Renal pelvis (tissue), 4 donors: ENCODE data around the gene IL1RAPL1. TPM values are rescaled to one million over a fixed set of nuclear protein-coding genes. Genes with fewer than 3 reads are reported as not detected.

Source experiments
- DNase-seq: peaks from one replicate; pipeline ENCODE4 v3.0.0-alpha.2; 2013
- polyA plus RNA-seq, 3 donors: library from polyadenylated mRNA; unstranded; fragments of 120-200 nt; gene quantifications; one replicate each; pipeline ENCODE4 v1.2.1, GENCODE V29; 2013; ENCODE audit not compliant: insufficient read length in 3 of 3

The IL1RAPL1 gene
- polyA plus RNA-seq, 3 donors, result 2.0 to 2.4 (median 2.3) TPM

DNA sequence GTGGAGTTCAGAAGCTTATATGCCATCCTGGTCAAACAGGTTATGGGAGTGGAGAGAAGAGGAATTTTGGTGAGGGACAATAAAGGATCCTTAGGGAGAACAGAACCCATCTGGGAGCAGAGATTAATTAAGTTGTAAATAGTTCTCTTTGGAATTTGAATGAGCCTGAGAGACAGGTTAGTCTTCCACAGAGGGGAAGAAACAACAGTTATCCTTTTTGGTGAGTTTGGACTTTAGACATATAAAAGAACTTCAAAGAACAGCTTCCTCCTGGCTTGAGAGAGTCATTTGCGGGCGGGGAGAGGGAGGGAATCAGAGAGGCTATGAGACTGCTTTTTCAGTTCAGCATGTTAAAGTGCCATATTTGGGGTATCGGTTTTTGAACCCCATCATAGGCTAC lies 834.8 kb downstream of the IL1RAPL1 start:
- DNase-seq, result no peak

DNA sequence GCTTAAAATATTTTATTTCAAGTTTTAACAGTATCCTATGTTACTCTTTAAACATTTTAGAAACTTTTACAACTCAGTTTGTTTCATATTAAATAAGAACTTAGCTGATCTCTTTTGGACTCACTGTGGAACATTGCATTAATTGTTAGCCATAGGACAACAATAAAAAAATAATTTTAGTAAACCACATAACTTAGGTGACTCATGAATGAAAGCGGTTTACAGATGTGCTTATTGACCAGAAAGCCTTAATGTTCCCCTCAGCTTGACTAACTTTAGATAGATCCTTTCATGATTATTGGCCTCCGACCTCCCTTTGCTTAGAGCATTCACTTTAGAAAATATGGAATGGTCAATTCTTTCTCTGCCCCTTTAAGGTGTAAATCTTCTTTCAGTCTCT lies 844.6 kb downstream of the IL1RAPL1 start:
- DNase-seq, result no peak

DNA sequence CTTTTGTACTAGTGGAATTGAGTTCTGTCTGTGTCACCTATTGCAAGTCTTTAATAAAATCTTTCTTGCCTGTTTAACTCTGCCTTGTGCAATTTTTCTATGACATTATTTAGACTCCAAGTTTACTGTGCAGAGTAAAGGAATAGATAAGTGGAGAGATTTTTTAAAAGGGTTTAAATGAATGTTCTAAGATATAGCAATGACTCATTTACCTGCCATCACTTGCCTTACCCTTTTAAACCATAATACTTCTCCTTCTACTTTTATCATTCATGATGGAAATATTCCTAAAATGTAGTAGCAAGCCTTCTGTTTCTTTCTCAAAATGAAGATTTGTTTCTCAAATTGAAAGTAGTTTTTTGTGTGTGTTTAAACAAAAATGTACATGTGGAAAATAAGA lies 845.3 kb downstream of the IL1RAPL1 start:
- no peak for DNase-seq

DNA sequence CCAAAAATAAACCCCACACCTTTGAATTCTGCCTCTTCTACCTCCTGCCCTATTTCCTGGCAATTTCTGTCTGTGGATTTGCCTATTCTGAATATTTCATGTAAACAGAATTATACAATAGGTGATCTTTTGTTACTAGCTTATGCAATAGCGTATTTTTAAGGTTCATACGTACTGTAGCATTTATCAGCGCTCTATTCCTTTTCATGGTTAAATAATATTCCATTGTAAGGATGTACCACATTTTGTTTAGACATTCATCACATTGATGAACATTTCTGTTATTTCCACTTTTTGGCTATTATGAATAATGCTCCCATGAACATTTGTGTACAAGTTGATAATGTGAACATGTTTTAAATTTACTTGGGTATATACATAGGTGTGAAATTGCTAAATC lies 847.7 kb downstream of the IL1RAPL1 start:
- DNase-seq, result no peak

DNA sequence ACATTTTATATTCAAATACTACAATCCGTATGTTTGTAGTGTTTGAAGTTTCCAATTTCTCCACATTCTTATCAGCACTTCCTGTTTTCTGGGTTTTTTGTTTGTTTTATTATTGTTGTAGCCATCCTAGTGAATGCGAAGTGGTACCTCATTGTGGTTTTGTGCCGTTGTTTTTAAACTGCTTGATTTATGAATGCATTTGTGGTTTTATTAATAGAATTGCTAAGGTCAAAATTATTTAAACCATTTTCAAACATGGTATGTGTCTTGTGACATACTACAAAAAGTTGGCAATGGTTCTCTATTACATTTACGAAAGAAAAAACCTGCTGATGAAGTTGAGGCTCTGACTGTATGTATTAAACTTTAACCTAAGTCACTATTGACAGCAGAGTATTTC lies 848.1 kb downstream of the IL1RAPL1 start:
- DNase-seq, result no peak

DNA sequence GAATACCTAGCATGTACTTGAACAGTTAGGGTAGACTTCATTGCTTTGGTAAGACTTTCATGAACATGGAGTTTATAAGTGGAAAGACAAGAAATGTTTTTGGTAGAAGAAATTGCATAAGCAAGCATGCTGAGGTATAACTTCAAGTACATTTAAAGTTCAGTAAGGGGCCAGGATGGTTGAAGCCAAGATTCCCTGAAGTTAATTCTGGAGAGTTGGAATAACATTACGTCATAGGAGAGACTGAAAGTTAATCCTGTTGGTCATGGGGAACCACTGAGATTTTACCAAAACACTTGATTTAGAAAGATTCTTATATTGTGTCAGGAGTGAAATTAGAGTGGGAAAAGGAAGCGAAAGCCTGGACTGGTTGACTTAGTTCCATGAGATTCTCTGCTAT lies 860.6 kb downstream of the IL1RAPL1 start:
- DNase-seq, result no peak

DNA sequence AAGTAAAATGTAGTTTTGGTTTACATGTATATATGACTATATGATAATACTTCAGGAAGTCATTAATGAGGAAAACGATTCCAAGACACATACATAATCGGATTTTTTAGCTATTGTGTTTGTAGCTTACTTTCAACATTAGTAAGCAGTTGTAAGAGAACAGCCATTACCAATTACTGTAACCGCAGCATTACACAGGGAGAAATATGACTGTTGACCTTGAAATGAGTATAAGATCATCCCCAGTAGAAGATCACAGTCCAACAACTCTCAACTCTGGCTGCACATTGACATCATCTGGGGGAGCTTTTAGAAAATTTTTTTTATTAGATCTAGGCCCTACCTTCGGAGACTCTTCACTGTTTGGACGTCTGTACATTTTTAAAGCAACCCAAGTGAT lies 866.1 kb downstream of the IL1RAPL1 start:
- DNase-seq, result no peak

DNA sequence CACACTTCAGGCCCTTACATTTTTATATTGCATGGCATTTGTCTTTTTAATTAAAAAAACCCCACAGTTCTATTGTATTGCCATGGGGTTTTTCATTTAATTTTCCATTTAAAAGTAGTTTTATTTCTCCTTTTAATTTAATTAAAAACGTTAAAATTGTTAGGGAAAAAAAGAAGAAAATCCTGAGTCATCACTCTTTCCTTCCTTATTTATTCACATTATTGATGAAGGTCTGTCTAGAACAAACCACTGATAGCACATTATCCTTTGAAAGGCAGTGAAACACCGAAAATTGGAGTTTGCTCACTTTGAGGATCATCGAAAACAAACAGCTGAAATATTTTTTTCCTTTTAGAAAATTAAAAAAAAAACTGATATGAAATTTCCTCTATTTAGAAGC lies 868.5 kb downstream of the IL1RAPL1 start:
- no peak for DNase-seq

DNA sequence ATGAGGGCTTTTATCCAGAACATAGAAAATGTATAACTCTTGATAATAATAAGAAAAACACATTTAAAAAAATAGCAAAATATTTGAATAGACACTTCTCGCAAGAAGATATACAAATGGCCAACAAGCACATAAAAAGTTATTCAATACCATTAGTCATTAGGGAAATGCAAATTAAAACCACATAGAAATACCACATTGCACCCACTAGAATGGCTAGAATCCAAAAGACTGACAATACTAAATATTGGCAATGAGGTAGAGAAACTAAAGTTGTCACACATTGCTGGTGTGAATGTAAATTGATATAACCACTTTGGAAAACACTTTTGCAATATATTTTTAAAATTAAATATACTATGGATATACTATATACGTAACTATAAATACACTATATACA lies 873.8 kb downstream of the IL1RAPL1 start:
- no peak for DNase-seq

DNA sequence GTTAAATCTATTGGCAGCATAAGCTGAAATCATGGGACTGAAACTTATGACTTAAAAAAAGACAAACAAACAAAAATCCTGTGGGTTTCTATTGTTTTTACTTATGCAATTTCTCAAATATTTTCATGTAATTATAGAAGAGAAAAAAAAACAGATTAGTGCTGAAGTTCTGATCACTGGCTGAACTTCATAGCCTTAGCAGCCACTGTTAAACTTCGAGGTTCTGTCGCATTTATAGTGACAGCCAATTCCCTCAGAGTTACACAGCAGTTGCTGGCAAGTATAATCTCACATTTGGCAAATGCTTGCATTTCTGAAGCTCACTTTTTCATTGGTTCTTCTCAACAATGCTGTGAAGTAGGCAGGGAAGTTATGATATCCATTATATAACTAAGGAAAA lies 879.2 kb downstream of the IL1RAPL1 start:
- DNase-seq, result no peak

DNA sequence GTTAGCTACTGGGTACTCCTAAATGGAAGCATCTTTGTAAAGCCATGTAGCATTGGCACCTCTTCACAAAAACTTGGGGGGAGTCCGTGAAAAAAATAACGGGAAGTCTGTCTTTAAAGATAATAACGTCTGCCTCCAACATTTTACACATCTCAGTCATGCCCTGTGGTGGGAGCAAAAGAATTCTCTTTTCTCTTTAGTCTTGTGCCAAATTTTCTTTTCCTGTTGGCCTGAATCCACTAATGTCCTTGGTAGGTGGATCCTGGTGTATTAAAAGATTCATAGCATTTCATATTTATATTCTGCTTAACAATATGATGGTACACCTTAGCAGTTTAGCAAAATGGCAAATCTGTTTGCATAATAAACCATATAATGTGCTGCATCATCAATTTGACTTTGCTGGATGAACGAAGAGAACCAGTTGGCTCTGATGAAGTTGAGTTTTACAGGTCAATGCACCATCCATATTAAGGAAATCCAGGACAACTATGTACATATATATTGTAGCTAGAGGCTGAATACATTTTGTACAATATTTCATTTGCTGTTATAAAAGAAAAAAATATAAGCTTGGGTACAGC lies 881.8 kb downstream of the IL1RAPL1 start:
- no peak for DNase-seq

DNA sequence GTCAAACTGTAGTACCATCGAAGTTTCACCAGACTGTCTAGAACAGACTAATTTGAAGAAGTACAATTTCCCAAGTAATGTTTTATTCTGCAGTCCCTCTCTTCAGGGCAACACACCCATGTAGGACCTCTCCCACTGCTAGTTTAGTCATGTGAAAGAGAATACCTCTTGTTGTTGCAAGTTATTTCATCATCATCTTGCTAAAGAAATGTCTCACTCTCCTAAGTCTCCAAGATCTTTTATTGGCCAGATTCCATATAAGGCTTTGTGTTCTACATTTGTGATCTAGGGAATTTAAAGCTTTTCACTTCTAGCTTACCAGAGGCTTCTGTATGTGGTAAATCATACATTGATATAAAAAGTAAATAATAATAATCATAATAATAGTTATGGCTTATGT lies 882.8 kb downstream of the IL1RAPL1 start:
- DNase-seq, result no peak

DNA sequence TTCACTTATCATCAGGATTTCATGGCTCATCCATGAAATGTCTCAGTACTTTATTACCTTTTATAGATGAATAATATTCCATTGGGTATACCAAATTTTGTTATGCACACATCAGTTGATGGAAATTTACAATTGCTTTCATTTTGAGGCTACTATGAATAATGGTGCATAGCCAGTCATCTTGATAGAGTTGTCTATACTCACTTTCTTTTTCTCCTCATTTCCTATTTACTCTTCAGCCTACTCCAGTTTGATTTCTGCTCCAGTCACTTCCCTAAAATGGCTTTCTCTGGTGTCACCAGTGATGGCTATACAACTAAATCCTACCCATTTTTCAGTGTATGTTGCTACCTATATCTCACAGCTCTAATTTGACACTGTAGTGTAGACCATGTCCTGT lies 884.6 kb downstream of the IL1RAPL1 start:
- no peak for DNase-seq

DNA sequence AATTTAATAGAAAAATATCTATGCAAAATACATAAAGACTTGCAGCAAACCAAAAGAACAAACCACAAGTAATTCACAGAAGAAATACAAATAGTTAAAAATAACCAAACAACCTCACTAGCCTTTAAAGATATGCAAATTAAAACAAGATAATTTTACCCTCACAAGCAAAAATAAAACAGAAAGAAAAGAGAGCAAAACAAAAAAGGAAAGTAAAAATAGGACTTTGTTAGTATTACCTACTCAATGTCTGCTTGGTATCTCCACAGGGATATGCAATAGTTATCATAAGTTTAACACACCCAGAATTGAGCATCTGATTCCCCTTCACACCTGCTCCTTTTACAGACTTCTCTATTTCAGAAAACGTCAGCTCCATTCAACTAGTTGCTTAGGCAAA lies 890.6 kb downstream of the IL1RAPL1 start:
- DNase-seq, result no peak

DNA sequence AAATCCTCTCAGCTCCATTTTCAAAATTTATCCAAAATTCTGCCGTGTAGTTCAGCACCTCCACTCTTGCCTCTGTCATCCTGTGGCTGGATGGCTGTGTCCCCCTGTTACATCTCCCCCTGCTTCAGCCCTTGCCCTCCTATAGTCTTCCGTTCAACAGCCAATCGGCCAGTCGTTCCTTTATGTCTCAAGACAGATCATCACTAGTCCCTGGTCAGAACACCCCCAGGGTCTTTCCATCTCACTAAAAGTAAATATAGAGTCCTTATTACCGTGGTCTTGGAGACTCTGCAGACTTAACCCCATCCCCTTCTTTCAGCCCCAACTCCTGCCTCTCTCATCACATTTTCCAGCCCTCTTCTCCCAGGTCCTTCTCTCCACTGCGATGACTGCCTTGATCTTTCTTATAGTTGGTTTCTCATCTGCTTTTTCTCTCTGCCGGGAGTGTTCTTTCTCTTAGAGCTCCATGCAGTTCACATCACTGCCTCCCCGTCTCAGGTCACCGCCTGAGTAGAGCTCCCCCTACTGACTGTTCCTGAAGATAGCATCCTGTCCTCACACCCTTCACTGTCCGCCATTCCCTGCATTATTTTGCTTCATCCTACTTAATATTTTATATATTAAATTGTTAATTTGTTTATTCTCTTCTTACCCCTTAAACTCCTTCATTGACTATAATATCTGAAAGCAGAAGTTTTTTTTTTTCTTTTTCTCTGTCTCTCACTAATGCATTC lies 891.3 kb downstream of the IL1RAPL1 start:
- no peak for DNase-seq

DNA sequence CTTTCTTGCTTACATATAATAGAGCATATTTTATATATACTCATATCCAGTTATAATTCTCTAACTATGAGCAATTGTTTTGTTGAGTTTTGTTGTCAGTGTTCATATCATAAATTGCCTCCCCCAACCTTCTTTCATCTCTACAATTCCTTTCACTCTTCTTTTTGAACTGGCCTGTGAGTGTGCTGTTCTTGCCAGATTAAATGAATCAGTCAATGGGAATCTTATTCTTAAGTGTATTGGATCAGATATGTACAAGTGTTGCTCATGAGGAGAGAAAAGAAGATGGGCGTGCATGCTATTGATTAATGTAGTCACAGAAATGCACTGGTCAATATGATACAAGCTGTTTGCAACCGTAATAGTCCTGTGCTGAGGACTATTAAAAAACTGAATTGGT lies 900.0 kb downstream of the IL1RAPL1 start:
- no peak for DNase-seq

DNA sequence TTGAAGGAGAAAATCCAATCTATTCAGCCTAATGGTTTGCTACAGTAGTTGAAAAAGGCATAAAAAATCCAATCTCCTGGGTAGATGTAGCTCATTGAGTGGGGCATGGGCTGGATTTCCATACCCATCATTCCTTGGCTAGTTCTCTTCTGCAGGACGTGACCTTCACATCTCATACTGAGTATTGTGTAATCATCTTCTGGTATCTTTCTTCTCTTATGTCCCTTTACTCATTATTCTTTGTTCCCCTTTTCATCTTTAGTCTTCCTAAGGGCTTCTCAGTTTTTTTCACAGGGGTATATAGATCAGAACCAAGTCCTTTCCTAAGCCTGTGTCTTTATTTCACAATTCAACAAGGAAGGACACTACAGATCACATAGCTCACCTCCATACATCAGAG lies 900.5 kb downstream of the IL1RAPL1 start:
- no peak for DNase-seq

DNA sequence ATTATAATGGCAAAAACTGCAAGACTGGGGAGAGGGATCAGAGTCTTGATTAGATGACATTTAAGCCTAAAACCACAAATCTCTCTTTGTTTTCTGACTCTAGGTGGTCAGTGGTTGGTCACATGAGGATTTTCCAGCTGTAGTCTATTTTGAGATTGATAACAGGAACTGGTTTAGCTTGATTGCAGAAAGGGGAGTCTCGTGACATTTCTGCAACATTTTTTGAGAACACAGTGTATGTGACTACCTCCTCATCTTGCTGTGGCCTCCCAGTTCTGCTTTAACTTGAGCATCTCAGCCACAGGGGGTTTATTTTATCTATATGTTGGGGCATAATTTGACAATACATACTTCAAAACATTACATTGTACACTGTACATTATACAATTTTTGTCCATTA lies 901.7 kb downstream of the IL1RAPL1 start:
- no peak for DNase-seq

DNA sequence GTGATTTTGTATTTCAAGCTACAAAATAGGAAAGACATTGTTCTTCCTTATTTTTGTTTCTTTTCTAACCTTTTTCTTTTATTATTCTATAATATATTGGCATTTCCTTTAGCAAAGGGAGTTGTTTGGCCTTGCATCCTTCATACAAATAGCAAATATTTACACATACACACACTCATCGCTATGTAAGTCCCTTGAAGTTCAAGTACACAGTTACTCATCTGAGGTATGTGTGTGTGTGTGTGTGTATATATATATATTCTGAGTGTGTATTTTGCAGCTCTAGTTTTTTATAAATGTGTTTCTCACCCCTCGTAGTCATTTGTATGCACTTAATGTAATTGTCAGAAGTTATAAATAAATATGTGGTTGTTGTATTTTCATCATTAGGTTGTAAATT lies 903.4 kb downstream of the IL1RAPL1 start:
- no peak for DNase-seq

DNA sequence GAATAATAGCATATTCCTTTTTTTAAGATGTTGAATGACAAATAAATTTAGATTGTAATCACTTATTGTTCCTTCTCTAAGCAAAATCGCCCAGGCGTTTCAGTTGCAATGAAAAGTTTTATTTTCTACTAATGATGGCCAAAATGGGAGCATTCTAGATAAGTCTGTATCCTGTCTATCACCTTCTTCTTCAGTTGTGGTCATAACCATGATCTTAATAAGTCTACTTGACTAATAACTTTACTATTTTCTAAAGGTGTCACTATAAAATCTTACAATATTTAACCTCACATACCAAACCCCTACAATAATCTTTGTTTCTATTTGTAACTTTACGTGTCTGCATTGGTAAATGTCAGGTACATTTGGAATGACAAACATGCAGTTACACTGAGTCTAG lies 904.4 kb downstream of the IL1RAPL1 start:
- DNase-seq, result no peak

DNA sequence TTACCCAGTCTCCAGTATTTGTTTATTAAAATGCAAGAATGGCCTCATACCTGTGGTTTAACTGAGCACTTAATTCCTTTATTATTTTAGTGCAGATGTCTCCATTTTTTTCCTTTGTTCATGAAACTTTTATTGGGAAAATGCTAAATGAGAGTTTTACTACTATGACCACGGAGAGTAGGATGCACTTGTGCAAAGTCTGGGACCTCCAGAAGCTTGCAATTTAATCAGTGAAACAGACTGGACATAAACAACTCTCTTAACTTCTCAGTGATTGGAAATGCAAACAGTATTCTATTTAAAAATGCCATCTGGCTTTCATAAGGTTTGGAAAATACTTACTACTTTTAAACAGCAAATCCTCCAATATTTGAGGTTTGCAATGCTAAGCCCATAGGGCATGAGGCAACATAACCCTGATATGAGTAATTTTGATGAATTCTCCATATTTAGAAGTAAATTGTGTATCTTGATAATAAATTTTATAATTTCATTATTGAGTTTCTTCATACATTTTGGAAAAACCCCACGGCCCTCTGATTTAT lies 909.5 kb downstream of the IL1RAPL1 start:
- no peak for DNase-seq

DNA sequence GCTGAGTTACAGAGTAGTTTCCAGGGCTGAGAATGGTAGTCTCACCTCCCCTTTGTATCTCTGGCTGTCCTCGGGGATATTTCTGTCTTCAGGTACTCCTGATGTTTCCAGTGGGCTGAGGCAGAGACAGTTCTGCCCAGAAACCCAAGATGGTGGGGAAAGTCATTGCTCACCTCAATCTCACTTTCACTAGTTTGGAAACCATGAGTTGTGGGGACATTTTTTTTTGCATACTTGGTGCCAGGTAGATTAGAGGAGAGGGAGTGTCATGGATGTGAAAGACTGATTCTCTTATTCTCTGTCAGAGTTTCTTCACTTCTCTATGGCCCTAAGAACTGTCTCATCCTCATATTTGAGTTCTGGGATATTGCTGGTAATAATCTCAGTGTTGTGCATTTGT lies 919.5 kb downstream of the IL1RAPL1 start:
- DNase-seq, result no peak

DNA sequence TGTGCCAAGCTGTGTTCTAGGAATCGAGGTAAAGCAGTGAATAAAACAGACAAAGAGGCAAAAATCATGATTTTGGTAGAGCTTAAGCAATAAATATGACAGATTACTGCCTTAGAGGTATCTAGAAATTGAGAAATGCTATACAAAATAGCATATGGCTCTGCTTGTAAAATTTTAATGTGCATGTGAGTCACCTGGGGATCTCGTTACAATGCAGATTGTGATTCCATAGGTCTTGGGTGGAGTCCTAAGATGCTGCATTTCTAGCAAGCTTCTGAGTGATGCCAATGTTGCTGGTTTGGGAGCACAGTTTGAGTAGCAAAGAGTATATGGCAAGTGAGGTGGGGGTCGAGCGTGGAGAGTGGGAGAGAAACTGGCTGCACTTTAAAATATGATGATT lies 930.9 kb downstream of the IL1RAPL1 start:
- DNase-seq, result no peak

DNA sequence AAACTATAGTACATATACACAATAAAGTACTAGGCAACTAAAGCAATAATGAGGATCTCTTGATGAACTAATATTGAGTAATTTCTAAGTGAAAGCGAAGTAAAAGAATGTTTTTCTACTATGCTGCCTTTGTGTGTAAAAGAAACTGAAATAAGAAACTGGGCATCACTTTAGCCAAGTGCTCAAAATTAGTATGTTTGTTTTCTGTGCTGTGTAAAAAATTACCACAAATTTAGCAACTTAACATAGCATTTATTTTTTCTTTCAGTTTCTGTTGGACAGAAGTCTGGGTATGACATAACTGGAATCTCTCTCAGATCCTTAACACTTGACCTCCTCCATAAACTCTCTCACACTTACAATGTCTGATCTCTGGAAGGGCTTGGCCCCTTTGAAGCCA lies 941.0 kb downstream of the IL1RAPL1 start:
- no peak for DNase-seq
